Right forelimb (tissue), 1 donor: ENCODE results near the gene PARD3.
A peak's percentile ranks its signal among the peaks of the same experiment; 100 is the strongest.

ENCODE experiments used
- DNase-seq: peaks from one replicate; pipeline ENCODE4 v3.0.0-alpha.2; 2018

Gene PARD3

GRCh38 chr10:34109952-34110702, 705.0 kb downstream of the PARD3 start:
- DNase-seq: no peak

GRCh38 chr10:34109495-34109894, 705.6 kb downstream of the PARD3 start:
- no peak for DNase-seq

- DNase-seq: no peak
Measured at GRCh38 chr10:34107626-34108516, 707.2 kb downstream of the PARD3 start.

- DNase-seq: no peak
Measured at GRCh38 chr10:34106356-34106885, 708.7 kb downstream of the PARD3 start.

GRCh38 chr10:34104829-34105572, 710.1 kb downstream of the PARD3 start:
- no peak for DNase-seq

- no peak for DNase-seq
Measured at GRCh38 chr10:34102893-34103506, 712.1 kb downstream of the PARD3 start.

- DNase-seq: peak; percentile 86
Measured at GRCh38 chr10:34102237-34102673, 712.8 kb downstream of the PARD3 start.

- DNase-seq: peak; percentile 22
Measured at GRCh38 chr10:34101001-34101400, 714.1 kb downstream of the PARD3 start.

- DNase-seq: peak; percentile 15
Measured at GRCh38 chr10:34098821-34099567, 716.1 kb downstream of the PARD3 start.

- no peak for DNase-seq
Measured at GRCh38 chr10:34097682-34098081, 717.4 kb downstream of the PARD3 start.

- no peak for DNase-seq
Measured at GRCh38 chr10:34094961-34095360, 720.1 kb downstream of the PARD3 start.

GRCh38 chr10:34094146-34094696, 720.9 kb downstream of the PARD3 start:
- DNase-seq: peak; percentile 32

- no peak for DNase-seq
Measured at GRCh38 chr10:34092891-34093290, 722.2 kb downstream of the PARD3 start.

- DNase-seq: peak; percentile 23
Measured at GRCh38 chr10:34091635-34092195, 723.4 kb downstream of the PARD3 start.

GRCh38 chr10:34089253-34089652, 725.8 kb downstream of the PARD3 start:
- no peak for DNase-seq

- DNase-seq: no peak
Measured at GRCh38 chr10:34088208-34088794, 726.8 kb downstream of the PARD3 start.

- DNase-seq: peak; percentile 24
Measured at GRCh38 chr10:34087095-34087418, 728.0 kb downstream of the PARD3 start.

- DNase-seq: no peak
Measured at GRCh38 chr10:34083567-34083966, 731.5 kb downstream of the PARD3 start.

GRCh38 chr10:34081948-34082347, 733.1 kb downstream of the PARD3 start:
- no peak for DNase-seq

GRCh38 chr10:34081347-34081743, 733.8 kb downstream of the PARD3 start:
- DNase-seq: no peak
